GM12873 (cell line): ENCODE data around the gene LPCAT3.
A peak's percentile ranks its signal among the peaks of the same experiment; 100 is the strongest.

Experiments
- TF ChIP-seq, protein P1 (sequence below): IDR thresholded peaks from 2 replicates; pipeline ENCODE4 v1.5.1; 2012; ENCODE audit warnings: low read depth, mild to moderate bottlenecking, moderate library complexity, low read length, control low read depth; ENCODE audit not compliant: insufficient read depth; ENCODE audit errors: missing control alignments

LPCAT3 gene

DNA sequence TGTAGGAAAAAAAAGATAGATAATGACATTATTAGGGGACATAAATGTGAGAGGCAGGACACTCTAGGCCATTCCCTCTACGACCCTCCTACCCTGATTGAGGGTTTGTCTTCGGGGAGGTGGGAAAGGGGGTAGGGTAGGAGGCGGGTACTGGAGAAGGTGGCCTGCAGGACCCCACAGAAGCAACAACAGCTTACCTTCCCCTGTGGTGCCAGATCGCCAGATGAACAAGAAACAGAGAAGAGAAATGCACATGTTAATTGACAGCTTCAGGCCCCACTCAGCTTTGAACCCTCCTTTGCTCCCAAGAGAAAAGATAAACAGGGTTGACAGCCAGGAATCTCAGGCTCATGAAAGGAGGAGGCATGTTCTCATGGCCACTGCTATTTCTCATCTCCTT lies 52.6 kb downstream of the LPCAT3 start:
- TF ChIP-seq, protein P1, sequence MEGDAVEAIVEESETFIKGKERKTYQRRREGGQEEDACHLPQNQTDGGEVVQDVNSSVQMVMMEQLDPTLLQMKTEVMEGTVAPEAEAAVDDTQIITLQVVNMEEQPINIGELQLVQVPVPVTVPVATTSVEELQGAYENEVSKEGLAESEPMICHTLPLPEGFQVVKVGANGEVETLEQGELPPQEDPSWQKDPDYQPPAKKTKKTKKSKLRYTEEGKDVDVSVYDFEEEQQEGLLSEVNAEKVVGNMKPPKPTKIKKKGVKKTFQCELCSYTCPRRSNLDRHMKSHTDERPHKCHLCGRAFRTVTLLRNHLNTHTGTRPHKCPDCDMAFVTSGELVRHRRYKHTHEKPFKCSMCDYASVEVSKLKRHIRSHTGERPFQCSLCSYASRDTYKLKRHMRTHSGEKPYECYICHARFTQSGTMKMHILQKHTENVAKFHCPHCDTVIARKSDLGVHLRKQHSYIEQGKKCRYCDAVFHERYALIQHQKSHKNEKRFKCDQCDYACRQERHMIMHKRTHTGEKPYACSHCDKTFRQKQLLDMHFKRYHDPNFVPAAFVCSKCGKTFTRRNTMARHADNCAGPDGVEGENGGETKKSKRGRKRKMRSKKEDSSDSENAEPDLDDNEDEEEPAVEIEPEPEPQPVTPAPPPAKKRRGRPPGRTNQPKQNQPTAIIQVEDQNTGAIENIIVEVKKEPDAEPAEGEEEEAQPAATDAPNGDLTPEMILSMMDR, result no peak

DNA sequence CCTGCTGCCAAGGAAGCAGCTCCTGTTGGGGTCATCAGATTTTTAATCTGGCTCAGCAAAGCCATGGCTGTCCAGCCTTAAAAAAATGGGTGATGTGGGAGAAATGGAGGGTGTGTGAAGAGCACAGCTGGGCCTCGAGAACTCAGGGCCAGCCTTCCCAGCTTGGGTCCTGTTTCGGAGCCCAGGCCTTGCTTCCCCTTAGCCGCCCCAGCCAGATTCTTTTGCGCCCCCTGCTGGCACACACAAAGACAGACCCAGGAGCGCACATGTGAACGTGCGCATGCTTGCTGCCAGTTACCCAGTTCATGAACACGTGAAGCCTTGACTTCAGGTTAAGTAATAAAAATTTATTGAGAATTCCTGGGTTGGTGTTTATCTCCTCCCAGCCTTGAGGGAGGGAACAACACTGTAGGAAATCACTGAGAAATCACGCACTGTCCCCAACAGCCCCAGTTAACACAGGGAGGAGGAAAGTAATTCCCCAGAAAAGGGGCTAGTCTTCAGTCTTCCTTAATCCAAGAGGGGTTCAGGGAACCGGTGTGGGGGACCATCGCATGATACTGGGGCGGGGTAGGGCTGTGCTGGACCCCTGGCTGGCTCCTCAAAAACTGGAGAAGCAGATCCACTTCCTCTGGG lies 53.1 kb downstream of the LPCAT3 start:
- TF ChIP-seq, protein P1, result peak; percentile 90

- TF ChIP-seq, protein P1, result no peak
Observed at GRCh38 chr12:6964605-6965025, 53.7 kb downstream of the LPCAT3 start.

GRCh38 chr12:6963791-6964413 lies 54.4 kb downstream of the LPCAT3 start:
- TF ChIP-seq, protein P1, result no peak

DNA sequence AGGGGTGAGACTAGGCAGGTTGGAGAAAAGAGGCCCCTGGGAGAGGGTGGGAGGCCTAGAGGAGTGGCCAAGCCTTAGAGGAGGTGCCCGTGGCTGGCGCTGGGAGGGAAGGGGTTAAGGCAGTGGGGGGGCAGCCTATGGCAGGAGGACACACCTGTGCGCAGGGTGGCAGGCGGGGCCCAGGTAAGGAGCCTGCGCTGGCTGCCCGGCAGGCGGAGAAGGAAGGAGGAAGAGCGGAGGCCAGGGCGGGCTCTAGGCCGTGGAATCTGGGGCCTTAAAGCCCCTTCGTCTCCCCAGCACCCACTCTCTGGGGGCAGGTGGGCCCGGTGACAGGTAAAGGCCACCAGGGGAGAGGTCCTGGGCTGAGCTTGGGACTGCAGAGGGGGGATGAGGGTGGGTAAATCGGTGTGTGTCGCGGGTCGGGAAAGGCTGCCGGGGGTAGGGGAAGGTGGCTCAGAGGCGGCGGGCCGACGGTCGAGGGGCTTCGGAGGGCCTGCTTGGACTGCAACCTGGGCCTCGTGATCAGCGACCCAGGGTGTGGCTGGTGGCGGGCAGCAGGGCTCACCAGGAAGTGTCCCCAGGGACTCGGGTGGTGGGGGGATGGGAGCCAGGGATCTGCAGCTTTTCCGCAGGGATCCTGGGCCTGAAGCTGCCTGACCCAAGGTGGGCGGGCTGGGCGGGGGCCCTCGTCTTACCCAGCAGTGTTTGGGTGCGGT lies 55.1 kb downstream of the LPCAT3 start:
- TF ChIP-seq, protein P1, result no peak

GRCh38 chr12:6962285-6963015 lies 55.8 kb downstream of the LPCAT3 start:
- TF ChIP-seq, protein P1, result no peak
